H1 (cell line): Measurements from ENCODE around the gene ABCC9. TPM values are rescaled to one million over a fixed set of nuclear protein-coding genes. Genes with fewer than 3 reads are reported as not detected.

Source experiments
- CTCF ChIA-PET: fragments of 300-600 bp; sonication (Branson Sonifier 250); formaldehyde crosslinking; loops from one replicate; lab custom pipeline; 2021; ENCODE audit not compliant: partially characterized antibody; lab: Charles Lee
- POLR2A ChIA-PET: fragments of 300-600 bp; sonication (Branson Sonifier 250); formaldehyde crosslinking; loops from one replicate; lab custom pipeline; 2021; ENCODE audit warnings: inconsistent platforms; ENCODE audit not compliant: partially characterized antibody; lab: Charles Lee
- DNase-seq, 2 experiments: peaks; one replicate each; pipeline versions ENCODE4 v3.0.0 to v3.0.0-alpha.2; 2010 to 2022; ENCODE audit warnings: low spot score in 2 of 2, low read depth in 1 of 2, mixed read lengths in 1 of 2
- FAIRE-seq: peaks from 2 replicates; lab custom pipeline; 2011; peaks lifted over from hg19 to GRCh38; lab: Jason Lieb, UNC
- H2AFZ ChIP-seq: 2 replicates; pipeline ENCODE4 v1.8.1; 2012; ENCODE audit warnings: low read length, inconsistent platforms
- H2AK5ac ChIP-seq: 2 replicates; pipeline ENCODE4 v1.6.1; 2013; ENCODE audit warnings: low read depth, low read length
- H2BK120ac ChIP-seq: replicated peaks from 2 replicates; pipeline ENCODE3; 2013; ENCODE audit warnings: low read depth, low read length, inconsistent platforms
- H2BK12ac ChIP-seq: 2 replicates; pipeline ENCODE4 v1.6.1; 2013; ENCODE audit warnings: low read depth, low read length
- H2BK15ac ChIP-seq: 2 replicates; pipeline ENCODE4 v1.6.1; 2013; ENCODE audit warnings: low read length
- H2BK20ac ChIP-seq: 2 replicates; pipeline ENCODE4 v1.6.1; 2013; ENCODE audit warnings: low read length
- H2BK5ac ChIP-seq: 2 replicates; pipeline ENCODE4 v1.6.1; 2013; ENCODE audit warnings: low read depth, low read length
- H3K14ac ChIP-seq: 2 replicates; pipeline ENCODE4 v1.6.1; 2013; ENCODE audit warnings: inconsistent platforms; ENCODE audit not compliant: insufficient read length
- H3K18ac ChIP-seq: 2 replicates; pipeline ENCODE4 v1.6.1; 2013; ENCODE audit warnings: low read length; ENCODE audit errors: extremely low read depth
- H3K23ac ChIP-seq: 2 replicates; pipeline ENCODE4 v1.6.1; 2013; ENCODE audit warnings: inconsistent platforms; ENCODE audit not compliant: insufficient read length
- H3K23me2 ChIP-seq: 2 replicates; pipeline ENCODE4 v1.6.1; 2013; ENCODE audit warnings: low read depth, low read length
- H3K27ac ChIP-seq: 2 replicates; pipeline ENCODE4 v1.6.1; 2011; ENCODE audit warnings: low read depth, low read length, inconsistent platforms
- H3K27me3 ChIP-seq, 4 experiments: replicated peaks in 1 of 4; 1 replicate in 1 of 4; 2 replicates in 3 of 4; pipeline versions ENCODE4 v1.6.1 to v1.8.1; 2011 to 2013; ENCODE audit warnings: low read length in 3 of 4, mild to moderate bottlenecking in 3 of 4, inconsistent platforms in 2 of 4, mixed read lengths in 2 of 4, moderate library complexity in 1 of 4; ENCODE audit not compliant: control insufficient read depth in 3 of 4, insufficient read depth in 3 of 4; ENCODE audit errors: extremely low read depth in 1 of 4
- H3K36me3 ChIP-seq, 4 experiments: 2 replicates each; pipeline versions ENCODE4 v1.6.1 to v1.8.1; 2011 to 2013; ENCODE audit warnings: mild to moderate bottlenecking in 4 of 4, low read length in 3 of 4, moderate library complexity in 2 of 4, control low read depth in 1 of 4, inconsistent platforms in 1 of 4; ENCODE audit not compliant: insufficient read depth in 4 of 4, control insufficient read depth in 2 of 4
- H3K4ac ChIP-seq: replicated peaks from 2 replicates; pipeline ENCODE3; 2013; ENCODE audit warnings: low read length, low read depth, mixed read lengths, inconsistent platforms; ENCODE audit not compliant: insufficient read length
- H3K4me1 ChIP-seq, 4 experiments: replicated peaks in 1 of 4; 1 replicate in 1 of 4; 2 replicates in 3 of 4; pipeline versions ENCODE4 v1.6.1 to v1.8.1; 2011 to 2013; ENCODE audit warnings: low read length in 3 of 4, inconsistent platforms in 2 of 4, mixed read lengths in 1 of 4; ENCODE audit not compliant: insufficient read depth in 4 of 4, control insufficient read depth in 3 of 4
- H3K4me2 ChIP-seq, 2 experiments: 2 replicates each; pipeline versions ENCODE4 v1.6.1 to v1.8.1; 2011 to 2013; ENCODE audit warnings: low read depth in 2 of 2, low read length in 2 of 2, control low read depth in 1 of 2, inconsistent platforms in 1 of 2, mild to moderate bottlenecking in 1 of 2; ENCODE audit not compliant: insufficient read depth in 1 of 2
- H3K4me3 ChIP-seq, 4 experiments: fragments of 200-600, 300-600 bp in 1 of 4; sonication (generic), shearing (Covaris generic), sonication (Bioruptor Twin) in 1 of 4; 2 replicates each; pipeline versions ENCODE4 v1.5.1 to v1.8.1; 2011 to 2016; ENCODE audit warnings: low read length in 4 of 4, low read depth in 3 of 4, control low read depth in 2 of 4, inconsistent platforms in 2 of 4, mild to moderate bottlenecking in 2 of 4, mixed read lengths in 1 of 4, moderate library complexity in 1 of 4; ENCODE audit not compliant: insufficient read depth in 2 of 4; ENCODE audit errors: extremely low read depth in 1 of 4
- H3K56ac ChIP-seq: replicated peaks from 2 replicates; pipeline ENCODE3; 2013; ENCODE audit warnings: low read depth, mild to moderate bottlenecking, mixed read lengths, low read length, inconsistent platforms; ENCODE audit not compliant: insufficient read length
- H3K79me1 ChIP-seq: 2 replicates; pipeline ENCODE4 v1.6.1; 2013; ENCODE audit warnings: low read depth, low read length, control low read depth
- H3K79me2 ChIP-seq, 2 experiments: 2 replicates each; pipeline versions ENCODE4 v1.6.1 to v1.8.1; 2012 to 2013; ENCODE audit warnings: low read length in 2 of 2, mild to moderate bottlenecking in 2 of 2, inconsistent platforms in 1 of 2; ENCODE audit not compliant: insufficient read depth in 2 of 2, control insufficient read depth in 1 of 2
- H3K9ac ChIP-seq, 4 experiments: replicated peaks in 1 of 4; 1 replicate in 1 of 4; 2 replicates in 3 of 4; pipeline versions ENCODE4 v1.6.1 to v1.8.1; 2011 to 2013; ENCODE audit warnings: low read depth in 3 of 4, low read length in 3 of 4, control low read depth in 2 of 4, mild to moderate bottlenecking in 2 of 4, moderate library complexity in 2 of 4, inconsistent platforms in 1 of 4; ENCODE audit errors: extremely low read depth in 1 of 4
- H3K9me3 ChIP-seq, 2 experiments: 2 replicates each; pipeline versions ENCODE4 v1.6.1 to v1.8.1; 2012 to 2013; ENCODE audit warnings: mild to moderate bottlenecking in 2 of 2, moderate library complexity in 2 of 2, control low read depth in 1 of 2, inconsistent platforms in 1 of 2, low read depth in 1 of 2, low read length in 1 of 2, mixed read lengths in 1 of 2; ENCODE audit not compliant: insufficient read depth in 2 of 2
- H4K20me1 ChIP-seq, 2 experiments: replicated peaks in 1 of 2; 2 replicates each; pipeline versions ENCODE3 to v1.8.1; 2011 to 2013; ENCODE audit warnings: inconsistent platforms in 2 of 2, low read length in 2 of 2, mild to moderate bottlenecking in 1 of 2; ENCODE audit not compliant: insufficient read depth in 2 of 2, control insufficient read depth in 1 of 2
- H4K5ac ChIP-seq: 2 replicates; pipeline ENCODE4 v1.6.1; 2013; ENCODE audit warnings: low read length, low read depth, mixed read lengths, inconsistent platforms; ENCODE audit not compliant: insufficient read length
- H4K8ac ChIP-seq: 2 replicates; pipeline ENCODE4 v1.8.0; 2013; ENCODE audit warnings: mild to moderate bottlenecking, moderate library complexity, low read length, inconsistent platforms; ENCODE audit not compliant: insufficient read depth; ENCODE audit errors: extremely low read depth
- H4K91ac ChIP-seq: replicated peaks from 2 replicates; pipeline ENCODE3; 2013; ENCODE audit warnings: low read length, mixed read lengths, inconsistent platforms; ENCODE audit not compliant: insufficient read length
- BCL11A ChIP-seq, 2 experiments: IDR thresholded peaks; one replicate each; pipeline ENCODE4 v1.6.1; 2011; ENCODE audit warnings: low read depth in 2 of 2, low read length in 2 of 2, mild to moderate bottlenecking in 2 of 2
- CEBPB ChIP-seq: IDR thresholded peaks from 2 replicates; pipeline ENCODE4 v1.6.1; 2012; ENCODE audit warnings: low read depth, low read length
- CTBP2 ChIP-seq: IDR thresholded peaks from 2 replicates; pipeline ENCODE4 v1.7.0; 2011; ENCODE audit warnings: borderline replicate concordance, mild to moderate bottlenecking, moderate library complexity, mixed read lengths, low read length; ENCODE audit not compliant: insufficient read depth, insufficient read length
- JUN ChIP-seq: IDR thresholded peaks from 2 replicates; pipeline ENCODE4 v1.6.1; 2011; ENCODE audit warnings: low read depth, mild to moderate bottlenecking, improper control_type of control experiment, low read length
- KDM4A ChIP-seq: IDR thresholded peaks from one replicate; pipeline ENCODE4 v1.7.1; 2012; ENCODE audit warnings: low read depth, mild to moderate bottlenecking, moderate library complexity, low read length, inconsistent platforms; ENCODE audit not compliant: severe bottlenecking
- NANOG ChIP-seq: IDR thresholded peaks from 2 replicates; pipeline ENCODE4 v1.6.1; 2011; ENCODE audit warnings: low read length, low read depth, mild to moderate bottlenecking, inconsistent platforms; ENCODE audit not compliant: insufficient read depth, poor library complexity, severe bottlenecking
- SAP30 ChIP-seq: fragments of 300-600 bp; sonication (generic); IDR thresholded peaks from 2 replicates; pipeline ENCODE4 v1.7.1; 2012; ENCODE audit warnings: low read length, moderate library complexity, mild to moderate bottlenecking, inconsistent platforms; ENCODE audit not compliant: insufficient read depth, insufficient replicate concordance
- TAF1 ChIP-seq: IDR thresholded peaks from 2 replicates; pipeline ENCODE4 v1.6.1; 2011; ENCODE audit warnings: mild to moderate bottlenecking, low read depth, low read length
- TAF7 ChIP-seq: optimal IDR thresholded peaks from 2 replicates; pipeline ENCODE3; 2011; ENCODE audit warnings: low read depth, mild to moderate bottlenecking, inconsistent platforms, low read length, moderate library complexity, borderline replicate concordance
- YY1 ChIP-seq: IDR thresholded peaks from 2 replicates; pipeline ENCODE4 v1.6.1; 2011; ENCODE audit warnings: low read depth, mild to moderate bottlenecking, low read length
- WGBS, 2 experiments: shearing (Covaris generic) in 1 of 2; methylation state at CpG; one replicate each; pipeline versions ENCODE4 v1.1.6 to v1.1.7; 2013 to 2015; ENCODE audit warnings: low lambda C conversion rate in 2 of 2, mixed read lengths in 2 of 2, inconsistent platforms in 1 of 2, low coverage in 1 of 2, missing lambda C conversion rate in 1 of 2; ENCODE audit not compliant: insufficient replicate concordance in 2 of 2, insufficient coverage in 1 of 2, insufficient read length in 1 of 2; ENCODE audit errors: extremely low coverage in 1 of 2, missing lambda C conversion rate in 1 of 2; 5-methylcytosine and 5-hydroxymethylcytosine counted together
- polyA plus RNA-seq, 7 experiments: library from polyadenylated mRNA; depleted of rRNA in 3 of 7; stranded (reverse) in 5 of 7; unstranded in 2 of 7; fragments of >200 nt in 5 of 7; fragments of 200-250 nt in 2 of 7; gene quantifications; 1 replicate in 5 of 7; 2 replicates in 1 of 7; 4 replicates in 1 of 7; pipeline versions ENCODE4 v1.2.1 to v1.2.3, GENCODE V29; 2011 to 2013; ENCODE audit warnings: missing spikeins in 2 of 7, mixed read lengths in 2 of 7
- total RNA-seq: library from RNA; stranded (reverse); fragmentation: NEBNext Ultra II Directional; extraction: Animal tissue kit (Norgen Biotek cat#: 25700); gene quantifications from 2 replicates; pipeline ENCODE4 v1.2.1, GENCODE V29; 2021
- TF ChIP-seq, protein P1 (sequence below): IDR thresholded peaks from 2 replicates; pipeline ENCODE4 v1.6.1; 2012; ENCODE audit warnings: inconsistent platforms
- TF ChIP-seq, protein P2 (sequence below): IDR thresholded peaks from 2 replicates; pipeline ENCODE4 v1.6.1; 2011; ENCODE audit warnings: low read length, improper control_type of control experiment

The ABCC9 gene
- total and polyA plus RNA-seq, 2 of the 8 experiments (the other 6 are each of a cell fraction or from before 2014, with no cell fraction given): under 0.01 TPM; not detected in 1

DNA sequence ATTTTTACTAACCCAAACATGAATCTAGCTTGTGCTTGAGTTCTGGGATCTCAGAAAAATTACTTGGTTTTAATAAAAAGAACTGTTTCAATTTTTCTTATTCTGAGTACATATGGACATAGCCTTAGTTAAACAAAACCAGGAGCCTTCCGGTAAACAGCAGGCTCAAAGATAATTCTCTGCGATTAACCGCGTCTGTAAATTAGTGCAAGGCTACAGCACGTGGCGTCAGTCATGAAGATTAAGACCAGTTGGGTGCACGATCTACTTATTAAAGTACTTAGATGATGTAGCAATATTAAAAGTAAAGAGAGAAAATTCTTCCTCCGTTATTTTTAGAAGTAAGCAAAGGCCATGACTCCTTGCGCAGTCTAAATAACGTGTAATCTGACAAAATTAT is 167.4 kb downstream of the ABCC9 start:
- Histone ChIP-seq H4K91ac (no peak overlapping the region), H4K8ac (no peak overlapping the region), H3K79me1 (no peaks in the 10 kb centered on the region), H3K4me3 (peak overlapping the region in 2 of 4 experiments; percentile 7 to 97; a peak in 2 of 8 replicates), H2AFZ (no peak overlapping the region), H2BK15ac (no peak overlapping the region), H3K23ac (no peak overlapping the region), H3K4me1 (peaks cover 0 to 6% (median 0%) of the 10 kb centered on the region in 4 experiments; a peak in 1 of 7 replicates), H3K4me2 (peak overlapping the region; percentile 53 to 76), H3K4ac (no peak overlapping the region), H3K14ac (no peak overlapping the region), H4K20me1 (no peaks in the 10 kb centered on the region), H3K27me3 (peaks cover 0 to 9% (median 2%) of the 10 kb centered on the region in 4 experiments; a peak in 3 of 7 replicates), H2BK120ac (no peak overlapping the region), H3K23me2 (no peaks in the 10 kb centered on the region), H4K5ac (no peak overlapping the region), H3K56ac (no peak overlapping the region), H2BK12ac (no peak overlapping the region), H3K79me2 (no peaks in the 10 kb centered on the region), H3K9me3 (no peaks in the 10 kb centered on the region), H2AK5ac (no peak overlapping the region), H3K36me3 (no peaks in the 10 kb centered on the region), H3K27ac (no peak overlapping the region), H3K9ac (no peak overlapping the region), H3K18ac (no peak overlapping the region), H2BK5ac (no peak overlapping the region), H2BK20ac (no peak overlapping the region)
- DNase-seq: no peak
- no peak for FAIRE-seq
- 71% methylated on average over 10 of the region's 10 CpGs; no CpG with 5 or more reads in 1 of the 2 experiments for WGBS, 2 experiments
- ChIA-PET CTCF (interaction anchor here (0.8 to 1.9 kb wide), 6 partner anchors 10 to 216 kb away, joined by 3 to 17 read pairs (median 5); no protein-coding TSS in a partner anchor), POLR2A (interaction anchor here (0.6 to 1.1 kb wide), 2 partner anchors 116 to 158 kb away, joined by 3 to 4 read pairs; partner anchors contain the start of gene LDHB)
- TF ChIP-seq SAP30 (no peak), JUN (no peak), TAF7 (no peak), BCL11A (IDR thresholded peaks at IDR 0.05; ENCODE audit: low read depth in 2 of 2, low read length in 2 of 2) (no peak), CTBP2 (no peak), NANOG (no peak), CEBPB (no peak), YY1 (no peak), TAF1 (no peak), KDM4A (no peak)
- TF ChIP-seq, protein P1, sequence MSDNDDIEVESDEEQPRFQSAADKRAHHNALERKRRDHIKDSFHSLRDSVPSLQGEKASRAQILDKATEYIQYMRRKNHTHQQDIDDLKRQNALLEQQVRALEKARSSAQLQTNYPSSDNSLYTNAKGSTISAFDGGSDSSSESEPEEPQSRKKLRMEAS: no peak
- TF ChIP-seq, protein P2, sequence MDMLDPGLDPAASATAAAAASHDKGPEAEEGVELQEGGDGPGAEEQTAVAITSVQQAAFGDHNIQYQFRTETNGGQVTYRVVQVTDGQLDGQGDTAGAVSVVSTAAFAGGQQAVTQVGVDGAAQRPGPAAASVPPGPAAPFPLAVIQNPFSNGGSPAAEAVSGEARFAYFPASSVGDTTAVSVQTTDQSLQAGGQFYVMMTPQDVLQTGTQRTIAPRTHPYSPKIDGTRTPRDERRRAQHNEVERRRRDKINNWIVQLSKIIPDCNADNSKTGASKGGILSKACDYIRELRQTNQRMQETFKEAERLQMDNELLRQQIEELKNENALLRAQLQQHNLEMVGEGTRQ: no peak
